Measurements from ENCODE around the gene PLAAT3.
"Not testable (repeated sequence)": the region's sequence is repeated elsewhere in the genome, so short reads cannot be mapped to it uniquely, and the experiment has no call there.

PLAAT3 gene

DNA sequence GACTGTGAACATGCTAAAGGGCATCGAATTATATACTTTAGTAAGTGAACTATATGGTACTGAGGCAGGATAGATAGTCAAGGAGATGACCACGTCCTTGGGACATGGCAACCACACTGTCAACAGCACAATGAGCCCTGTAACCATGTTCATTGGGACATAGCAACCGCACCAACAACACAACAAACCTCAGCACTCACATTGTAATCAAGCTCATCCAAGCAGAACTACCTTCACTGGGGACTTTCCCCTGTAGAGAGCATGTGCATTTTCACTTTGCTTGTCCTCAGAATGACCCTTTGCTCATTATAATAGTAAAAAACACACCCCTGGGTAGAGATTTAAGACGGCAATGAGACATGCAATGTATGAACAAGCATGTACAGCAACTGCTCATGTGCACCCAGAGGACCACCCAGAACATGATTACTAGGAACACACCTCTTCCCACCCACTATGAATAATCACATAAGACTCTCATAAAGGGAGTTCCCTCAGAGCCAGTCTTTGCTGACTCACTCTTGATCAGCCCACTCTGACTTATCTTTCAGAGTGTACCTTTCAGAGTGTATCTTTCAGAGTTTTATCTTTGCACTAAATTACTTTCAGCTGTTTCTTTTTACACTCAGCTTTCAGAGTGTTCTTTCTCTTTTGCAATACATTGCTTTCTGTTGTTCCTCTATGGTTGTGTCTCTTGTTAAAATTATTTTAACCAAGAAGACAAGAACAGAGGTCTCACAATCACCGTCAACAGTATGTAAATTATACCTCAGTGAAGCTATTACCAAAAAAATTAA lies 47.0 kb downstream of the PLAAT3 start:
- DNase-seq (ENCODE audit: low spot score), result peak; percentile 66

DNA sequence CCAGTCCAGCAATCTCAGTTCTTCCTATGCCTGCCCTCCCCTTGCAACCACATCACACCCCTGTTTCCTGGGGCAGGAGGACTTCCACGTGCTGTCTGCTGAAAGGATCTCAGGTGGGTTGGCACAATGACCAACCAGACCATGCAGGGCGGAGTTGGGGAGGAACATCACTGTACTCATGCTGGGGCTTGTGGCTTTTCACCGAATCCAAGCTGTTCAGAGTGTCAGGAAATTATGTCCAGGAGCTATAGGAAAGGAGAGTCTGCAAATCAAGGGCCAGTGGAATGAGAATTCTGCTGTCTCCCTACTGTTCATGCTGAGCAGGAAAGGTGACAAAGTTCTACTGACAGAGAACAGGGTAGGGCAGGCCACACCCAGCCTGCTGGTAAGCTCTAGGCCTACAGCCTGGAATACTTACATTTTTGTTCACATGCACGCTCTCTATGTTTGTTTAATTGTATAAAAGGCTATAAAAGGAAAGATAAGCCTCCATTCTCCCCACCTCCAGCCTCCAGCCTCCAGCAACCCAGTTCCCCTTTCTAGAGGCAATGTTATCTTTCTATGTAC lies 49.4 kb downstream of the PLAAT3 start:
- DNase-seq (ENCODE audit: low spot score), result no peak

DNA sequence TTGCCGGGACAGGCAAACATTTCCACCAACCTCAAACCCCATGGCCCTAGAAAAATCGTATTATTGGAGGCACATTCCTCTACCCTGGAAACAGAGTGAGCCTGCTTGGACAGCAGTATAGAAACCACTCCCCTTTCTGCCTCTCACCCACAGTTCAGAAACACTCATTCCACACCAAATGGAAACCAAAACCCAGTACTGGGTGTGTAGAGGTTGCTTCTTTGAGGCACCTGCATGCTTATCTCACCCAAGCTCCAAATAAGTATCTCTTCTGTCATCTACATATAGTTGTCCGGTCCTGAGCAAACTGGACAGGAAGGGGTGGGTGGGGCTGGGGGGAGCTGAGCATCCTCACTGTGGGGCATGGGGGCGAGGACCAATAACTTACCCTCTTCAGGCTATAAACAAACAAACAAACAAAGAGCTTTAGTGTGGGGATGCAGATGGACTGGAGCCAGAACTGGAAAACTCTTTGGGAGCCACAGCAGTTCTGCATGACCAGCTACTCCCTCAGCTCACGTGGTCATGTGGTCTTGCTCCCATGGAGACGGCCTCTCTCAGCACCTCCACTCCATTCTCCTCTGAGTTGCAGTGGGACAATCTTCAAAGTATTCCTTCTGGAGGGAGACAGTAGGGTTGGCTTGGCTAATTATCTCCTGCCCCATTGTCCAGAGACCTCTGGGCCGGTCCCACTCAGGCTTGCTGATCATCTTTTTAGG lies 50.0 kb downstream of the PLAAT3 start:
- DNase-seq (ENCODE audit: low spot score), result no peak

DNA sequence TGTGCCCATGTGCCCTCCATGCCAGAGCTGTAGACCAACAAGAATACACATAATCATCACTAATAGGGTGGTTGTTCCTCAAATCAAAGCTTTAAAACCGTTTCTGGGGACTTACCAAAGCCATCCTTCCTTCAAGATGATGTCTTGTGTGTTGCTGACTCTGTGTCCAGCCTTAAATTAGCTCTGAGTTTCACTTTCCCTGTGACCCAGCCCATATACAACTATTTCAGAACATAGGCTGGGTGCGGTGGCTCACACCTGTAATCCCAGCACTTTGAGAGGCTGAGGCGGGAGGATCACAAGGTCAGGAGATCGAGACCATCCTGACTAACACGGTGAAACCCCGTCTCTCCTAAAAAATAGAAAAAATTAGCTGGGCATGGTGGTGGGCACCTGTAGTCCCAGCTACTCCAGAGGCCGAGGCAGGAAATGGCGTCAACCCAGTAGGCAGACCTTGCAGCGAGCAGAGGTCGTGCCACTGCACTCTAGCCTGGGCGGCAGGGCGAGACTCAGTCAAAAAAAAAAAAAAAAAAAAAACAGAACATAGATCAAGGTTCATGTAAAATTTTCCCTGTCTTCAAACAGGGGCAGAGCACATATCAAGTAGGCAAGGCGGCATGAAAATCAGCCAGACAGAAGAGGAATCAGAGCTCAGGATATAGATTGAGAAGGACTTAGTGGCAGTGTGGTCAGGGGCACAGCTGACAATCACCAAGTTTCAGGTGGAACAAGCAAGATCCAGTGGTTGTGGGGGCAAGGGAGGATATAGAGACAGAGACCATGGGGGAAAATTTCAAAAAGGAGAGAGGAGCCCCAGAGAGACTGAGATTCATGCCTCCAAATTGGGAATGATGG lies 50.8 kb downstream of the PLAAT3 start, which contains the start of gene PLAAT2:
PLAAT2 (minus strand) TSS at position 179 of the 855 bp plus-strand sequence; CDS start at position 124, 55 bp downstream.
- DNase-seq (ENCODE audit: low spot score), result no peak

DNA sequence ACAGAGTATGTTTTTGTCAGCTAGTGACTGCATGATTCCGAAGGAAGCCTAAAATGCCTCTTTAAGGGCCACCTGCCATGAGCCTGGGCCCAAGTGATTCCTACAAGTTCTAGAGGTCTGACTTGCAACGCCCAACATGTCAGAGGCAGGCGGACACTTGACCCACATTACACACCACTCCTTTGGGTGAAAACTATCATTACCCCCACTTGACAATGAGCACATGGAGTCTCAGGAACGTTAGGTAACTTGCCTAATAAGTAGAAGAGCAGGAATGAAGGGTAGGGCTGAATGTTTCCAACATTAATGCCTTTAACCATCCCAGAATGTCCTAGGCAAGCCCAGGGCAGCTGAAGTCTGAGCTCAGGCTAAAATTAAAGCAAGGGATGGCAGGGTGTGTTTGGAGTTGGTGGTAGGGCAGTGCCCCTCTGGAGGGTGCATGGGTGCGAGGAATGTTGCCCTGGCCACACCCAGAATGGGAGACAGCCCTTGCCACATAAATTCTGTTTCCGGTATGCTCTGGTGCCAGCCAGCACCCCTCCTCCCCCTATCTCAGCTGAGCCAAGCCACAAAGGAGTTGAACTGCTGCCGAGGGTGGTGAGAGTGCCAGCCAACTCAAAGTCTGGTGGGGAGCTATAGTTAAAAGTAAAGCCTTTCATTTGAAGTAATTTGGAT lies 53.6 kb downstream of the PLAAT3 start:
- no peak for DNase-seq (ENCODE audit: low spot score)

DNA sequence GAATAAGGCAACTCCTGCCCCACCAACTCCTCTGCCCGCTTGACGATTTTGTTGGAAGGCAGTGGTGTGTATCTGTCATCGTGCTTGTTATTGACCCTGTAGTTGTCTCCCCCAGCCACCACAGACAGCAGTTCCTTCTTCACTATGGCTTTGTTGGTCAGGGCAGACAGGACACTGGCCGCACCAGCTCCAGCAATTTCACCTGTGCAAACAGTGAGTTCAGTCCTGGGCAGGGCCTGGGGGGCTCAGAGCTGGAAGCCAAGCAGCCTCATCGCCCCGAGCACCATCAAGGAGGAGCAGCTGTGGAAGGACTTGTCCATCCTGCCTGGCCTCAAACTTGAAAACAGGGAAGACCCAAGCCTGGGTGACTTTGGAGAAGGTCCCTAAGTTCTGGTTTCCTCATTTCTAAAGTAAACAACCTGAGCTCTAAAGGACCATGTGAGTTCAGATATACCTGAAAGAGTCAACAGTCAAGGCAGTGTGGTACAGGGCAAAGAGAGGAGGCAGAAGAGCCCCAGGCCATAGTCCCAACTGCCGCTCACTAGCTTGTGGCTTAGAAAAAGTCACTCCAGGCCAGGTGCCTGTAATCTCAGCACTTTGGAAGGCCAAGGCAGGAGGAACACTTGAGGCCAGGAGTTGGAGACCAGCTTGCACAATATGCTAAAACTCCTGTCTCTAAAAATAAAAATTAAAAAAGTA lies 55.6 kb downstream of the PLAAT3 start:
- no peak for DNase-seq (ENCODE audit: low spot score)

DNA sequence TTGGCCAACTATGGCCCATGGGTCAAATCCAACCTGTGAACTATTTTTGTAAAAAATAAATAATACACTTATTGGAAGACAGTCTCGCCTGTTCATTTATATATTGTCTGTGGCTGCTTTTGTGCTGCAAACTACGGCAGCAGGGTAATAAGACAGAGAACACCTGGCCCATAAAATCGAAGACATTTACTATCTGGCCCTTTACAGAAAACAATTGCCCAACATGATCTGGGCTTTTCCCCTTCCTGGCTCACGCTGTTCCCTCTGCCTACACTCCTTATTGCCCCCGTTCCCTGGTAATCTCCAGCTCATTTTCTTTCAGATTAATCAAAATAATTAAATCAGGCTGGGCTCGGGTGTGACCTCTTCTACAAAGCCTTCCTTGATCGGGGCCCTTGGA lies 56.7 kb downstream of the PLAAT3 start:
- DNase-seq (ENCODE audit: low spot score), result no peak

DNA sequence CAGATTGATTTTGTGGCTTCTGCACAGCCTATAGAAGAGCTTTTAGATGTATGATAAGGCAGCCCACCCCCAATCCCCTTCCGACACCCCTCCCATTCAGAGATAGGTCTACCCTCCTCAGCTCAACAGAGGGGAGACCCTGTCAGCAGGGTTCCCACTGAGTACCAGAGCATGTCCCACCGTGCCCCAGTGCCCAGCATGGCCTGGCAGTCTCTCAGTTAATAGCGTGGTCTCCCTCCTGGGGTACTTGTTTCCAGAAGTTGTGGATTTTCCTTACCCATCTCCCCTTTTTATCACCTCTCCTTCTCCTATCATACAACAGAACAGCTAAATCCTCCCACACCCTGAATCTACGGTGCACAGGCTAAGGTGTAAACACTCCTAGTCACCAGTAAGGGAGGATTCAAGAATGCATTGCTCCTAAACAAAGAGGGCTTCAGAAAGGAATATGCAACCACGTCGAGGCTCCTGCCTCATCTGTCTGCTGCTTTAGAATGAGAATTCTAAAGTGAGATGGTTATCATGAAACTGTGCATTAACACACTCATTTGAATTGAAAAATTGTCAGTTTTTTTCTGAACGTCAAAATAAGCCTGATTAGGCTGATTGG lies 57.7 kb downstream of the PLAAT3 start:
- DNase-seq (ENCODE audit: low spot score), result no peak

DNA sequence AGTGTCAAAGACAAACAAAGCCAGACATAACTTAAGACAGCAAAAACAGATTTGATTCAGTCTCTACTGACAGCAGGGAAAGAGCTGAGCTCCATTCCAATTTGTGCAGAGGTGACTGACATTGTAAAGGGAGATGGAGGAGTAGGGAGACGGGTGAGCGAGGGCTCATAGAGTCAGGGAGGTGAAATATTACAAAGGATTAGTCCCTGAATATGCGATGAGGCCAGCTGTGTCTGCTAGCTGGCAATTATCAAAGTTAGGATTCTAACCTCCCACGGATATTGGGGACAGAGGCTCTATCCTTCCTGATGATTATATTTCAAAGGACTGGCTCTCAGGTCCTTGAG lies 59.4 kb downstream of the PLAAT3 start:
- DNase-seq (ENCODE audit: low spot score), result no peak

DNA sequence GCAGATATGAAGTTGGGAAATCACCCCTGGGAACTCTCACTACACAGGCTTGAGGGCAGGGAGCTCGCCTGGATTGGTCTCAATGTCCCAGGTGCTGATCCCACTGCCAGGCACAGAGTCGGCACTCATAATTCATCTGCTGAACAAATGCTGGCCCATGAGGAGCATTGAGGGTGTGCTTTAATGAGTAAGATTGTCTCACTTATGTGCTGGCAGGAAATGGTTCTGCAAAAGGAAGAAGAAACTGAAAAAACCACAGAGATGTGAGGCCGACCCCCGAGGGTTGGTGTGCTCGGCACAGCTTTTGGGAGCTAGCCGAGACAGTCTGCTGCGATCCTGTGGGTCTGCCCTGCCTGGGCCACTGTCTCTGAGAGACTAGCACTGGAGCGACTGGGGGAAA lies 60.5 kb downstream of the PLAAT3 start:
- DNase-seq (ENCODE audit: low spot score), result peak; percentile 9

DNA sequence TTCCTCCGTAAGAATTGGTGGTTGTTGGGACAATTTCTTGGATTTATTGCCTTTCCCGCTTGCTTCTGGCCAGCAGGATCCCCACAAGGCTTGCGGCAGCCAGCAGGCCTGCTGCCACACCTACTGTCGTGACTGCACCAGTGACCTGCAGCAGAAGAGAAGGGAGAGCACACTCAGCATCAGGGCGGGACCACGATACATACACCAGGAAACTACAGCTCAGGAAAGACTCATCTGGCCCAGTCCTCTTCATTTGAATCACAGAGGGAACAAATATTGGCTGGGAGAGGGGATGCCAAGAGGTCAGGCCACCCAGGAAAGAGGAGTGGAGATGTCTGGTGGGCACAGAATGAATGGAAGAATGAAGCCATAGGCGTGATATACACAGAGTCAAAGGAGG lies 61.3 kb downstream of the PLAAT3 start:
- peak; percentile 7 for DNase-seq (ENCODE audit: low spot score)

DNA sequence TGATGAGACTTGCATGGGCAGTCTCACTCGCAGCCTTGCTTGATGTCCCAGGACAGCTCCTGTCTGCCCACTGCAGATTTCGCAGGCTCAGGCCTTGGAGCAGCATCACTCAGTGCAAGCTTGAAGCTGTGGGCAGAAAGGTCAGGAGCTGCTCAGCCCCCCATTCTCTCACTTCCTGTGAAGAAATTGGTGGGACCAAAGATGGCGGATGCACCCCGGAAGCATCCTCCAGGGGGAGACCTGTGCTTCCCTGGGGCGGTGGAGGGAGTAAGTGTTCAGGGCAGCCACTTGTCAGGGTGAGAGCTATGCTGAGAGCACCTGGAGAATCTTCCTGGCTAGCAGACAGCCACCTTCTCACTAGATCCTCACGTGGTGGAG lies 62.4 kb downstream of the PLAAT3 start:
- peak; percentile 5 for DNase-seq (ENCODE audit: low spot score)

DNA sequence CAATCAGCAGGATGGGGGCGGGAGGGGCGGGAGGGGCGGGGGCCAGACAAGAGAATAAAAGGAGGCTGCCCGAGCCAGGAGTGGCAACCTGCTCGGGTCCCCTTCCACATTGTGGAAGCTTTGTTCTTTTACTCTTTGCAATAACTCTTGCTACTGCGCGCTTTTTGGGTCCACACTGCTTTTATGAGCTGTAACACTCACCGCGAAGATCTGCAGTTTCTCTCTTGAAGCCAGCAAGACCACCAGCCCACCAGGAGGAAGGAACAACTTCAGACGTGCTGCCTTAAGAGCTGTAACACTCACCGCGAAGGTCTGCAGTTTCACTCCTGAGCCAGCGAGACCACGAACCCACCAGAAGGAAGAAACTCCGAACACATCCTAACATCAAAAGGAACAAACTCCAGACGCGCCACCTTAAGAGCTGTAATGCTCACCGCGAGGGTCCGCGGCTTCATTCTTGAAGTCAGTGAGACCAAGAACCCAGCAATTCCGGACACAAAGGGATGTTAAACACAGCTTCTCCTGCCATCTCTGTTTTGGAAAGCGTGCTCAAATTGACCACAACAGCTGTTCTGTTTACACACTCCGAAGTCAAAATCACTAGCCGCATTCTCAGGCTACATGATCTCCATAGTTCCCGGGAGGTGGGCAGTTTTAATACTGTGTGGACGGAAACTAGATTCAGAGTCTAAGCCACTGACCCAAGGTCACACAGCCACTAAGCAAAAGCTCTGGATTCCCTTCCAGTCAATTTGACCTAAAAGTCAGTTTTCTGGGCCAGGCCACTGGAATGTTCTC lies 62.9 kb downstream of the PLAAT3 start:
- no peak for DNase-seq (ENCODE audit: low spot score)

DNA sequence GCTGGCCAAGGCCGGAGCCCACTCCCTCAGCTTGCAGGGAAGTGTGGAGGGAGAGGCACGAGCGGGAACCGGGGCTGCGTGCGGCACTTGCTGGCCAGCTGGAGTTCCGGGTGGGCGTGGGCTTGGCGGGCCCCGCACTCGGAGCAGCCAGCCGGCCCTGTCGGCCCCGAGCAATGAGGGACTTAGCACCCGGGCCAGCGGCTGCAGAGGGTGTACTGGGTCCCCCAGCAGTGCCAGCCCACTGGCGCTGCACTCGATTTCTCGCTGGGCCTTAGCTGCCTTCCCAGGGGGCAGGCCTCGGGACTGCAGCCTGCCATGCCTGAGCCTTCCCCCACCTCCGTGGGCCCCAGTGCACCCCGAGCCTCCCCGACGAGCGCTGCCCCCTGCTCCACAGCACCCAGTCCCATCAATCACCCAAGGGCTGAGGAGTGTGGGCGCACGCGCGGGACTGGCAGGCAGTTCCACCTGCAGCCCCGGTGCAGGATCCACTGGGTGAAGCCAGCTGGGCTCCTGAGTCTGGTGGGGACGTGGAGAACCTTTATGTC lies 64.0 kb downstream of the PLAAT3 start:
- not testable (repeated sequence) for DNase-seq (ENCODE audit: low spot score)

DNA sequence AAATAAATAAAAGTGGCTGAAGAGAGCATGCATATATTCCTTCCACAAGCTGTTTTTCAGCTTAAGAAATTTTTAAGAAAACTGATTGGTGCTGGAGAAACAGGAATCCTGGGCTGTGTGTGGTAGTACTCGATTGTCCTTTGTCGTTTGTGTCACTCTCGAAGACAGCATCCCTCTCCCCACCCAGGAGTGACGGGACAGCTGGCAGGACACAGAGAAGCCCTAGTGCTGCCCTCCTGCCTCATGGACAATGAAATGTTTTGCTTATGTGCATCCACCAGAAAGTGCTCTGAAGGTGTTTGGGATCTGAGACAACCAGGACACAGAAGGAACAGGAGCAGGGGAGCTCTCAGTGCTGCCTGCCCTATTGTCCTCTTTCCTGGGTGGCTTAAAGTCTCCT lies 64.8 kb downstream of the PLAAT3 start:
- DNase-seq (ENCODE audit: low spot score), result peak; percentile 4

DNA sequence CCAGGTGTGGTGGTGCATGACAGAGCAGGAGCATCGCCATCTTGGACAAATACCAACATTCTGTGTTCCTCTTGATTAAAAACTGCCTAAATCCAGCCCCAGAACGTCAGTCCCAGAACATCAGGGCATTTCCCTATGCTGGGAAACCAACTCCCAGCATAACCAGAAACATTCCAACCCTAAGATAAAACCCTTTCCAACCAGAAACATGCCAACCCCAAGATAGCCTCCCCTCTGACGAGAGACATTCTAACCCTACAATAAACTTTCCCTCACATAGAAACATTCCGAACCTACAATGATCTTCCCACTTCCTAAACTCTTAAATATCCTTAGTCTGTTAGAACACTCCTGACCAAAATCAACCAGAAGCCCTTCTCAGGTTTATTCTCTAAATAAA lies 66.1 kb downstream of the PLAAT3 start:
- no peak for DNase-seq (ENCODE audit: low spot score)

DNA sequence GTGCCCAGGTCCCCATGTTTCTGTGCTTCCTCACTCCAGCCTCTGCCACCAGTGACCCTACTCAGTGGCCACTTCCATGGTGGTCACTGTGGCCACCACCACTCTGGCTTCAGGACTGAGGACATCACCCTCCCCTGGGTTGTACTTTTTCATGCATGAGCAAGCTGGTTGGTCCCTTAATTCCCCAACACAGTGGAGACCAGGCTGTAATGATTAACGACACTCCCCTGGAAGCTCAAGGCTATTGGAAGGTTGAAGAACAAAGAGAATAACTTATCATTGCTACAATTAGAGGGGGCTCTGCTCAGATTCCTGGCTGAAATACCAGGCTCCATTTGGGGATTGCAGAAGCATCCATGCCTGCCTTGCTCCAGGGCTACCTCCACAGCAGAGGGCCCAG lies 67.2 kb downstream of the PLAAT3 start:
- peak; percentile 4 for DNase-seq (ENCODE audit: low spot score)

DNA sequence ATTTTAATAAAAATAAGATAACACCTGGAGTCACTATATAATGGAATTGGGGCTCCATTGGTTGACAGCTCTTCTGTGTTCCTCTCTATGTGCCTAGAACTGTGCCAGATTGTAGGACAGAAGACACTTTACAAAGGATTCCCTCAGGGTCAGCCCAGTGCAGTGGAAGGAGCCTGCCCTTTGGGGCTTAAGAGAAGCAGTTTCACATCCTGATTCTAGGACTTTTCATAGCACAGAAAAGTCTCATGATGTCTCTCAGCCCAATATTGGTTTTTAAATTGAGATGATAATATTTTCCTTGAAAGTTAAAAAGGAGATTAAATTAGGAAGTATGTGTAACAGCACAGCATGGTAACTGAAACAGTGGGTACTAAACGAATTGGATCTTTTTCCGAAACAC lies 70.5 kb downstream of the PLAAT3 start:
- no peak for DNase-seq (ENCODE audit: low spot score)

DNA sequence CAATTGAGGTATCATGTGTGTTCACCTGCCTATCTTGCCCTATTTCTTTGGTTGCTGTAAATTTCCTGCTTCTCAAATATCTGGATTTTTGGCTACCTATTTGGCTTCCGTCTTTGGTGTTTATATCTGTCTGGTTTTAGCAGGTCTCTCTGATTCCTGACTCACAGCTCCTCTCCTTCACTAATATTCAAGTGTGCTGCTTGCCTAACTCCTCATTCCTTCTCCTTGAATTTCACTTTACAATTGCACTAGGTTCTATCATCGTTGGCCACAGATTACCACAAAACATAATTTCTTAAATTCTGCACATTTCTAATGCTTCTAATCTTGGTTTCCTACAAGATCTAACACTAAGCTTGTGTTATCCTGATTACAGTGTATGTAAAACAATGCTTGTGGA lies 71.7 kb downstream of the PLAAT3 start:
- DNase-seq (ENCODE audit: low spot score), result not testable (repeated sequence)
